ENCODE data around the gene TNIK.

Gene TNIK

GRCh38 chr3:171459942-171460724 is at the start of gene TNIK:
TNIK (minus strand) TSS chr3:171460405; CDS start chr3:171460063, 342 bp downstream.
- peak within 1 kb of the TSS; percentile 83 for H3K4me3 ChIP-seq (ENCODE audit: low read length)
- peak; percentile 38; the same call in 1 of the 2 replicates for TF ChIP-seq CTCF (conservative IDR thresholded peaks at IDR 0.05; ENCODE audit: low read length)

GRCh38 chr3:171508676-171509075 is 48.5 kb upstream of the TNIK start:
- no peak for DNase-seq (ENCODE audit: low read depth)
- TF ChIP-seq CTCF (conservative IDR thresholded peaks at IDR 0.05; ENCODE audit: low read length) = no peak
- H3K4me3 ChIP-seq (ENCODE audit: low read length) = no peak overlapping the region

More at GRCh38 chr3:171459942-171460724, at the start of gene TNIK:
- DNase-seq (ENCODE audit: low read depth) = peak; percentile 77

DNA sequence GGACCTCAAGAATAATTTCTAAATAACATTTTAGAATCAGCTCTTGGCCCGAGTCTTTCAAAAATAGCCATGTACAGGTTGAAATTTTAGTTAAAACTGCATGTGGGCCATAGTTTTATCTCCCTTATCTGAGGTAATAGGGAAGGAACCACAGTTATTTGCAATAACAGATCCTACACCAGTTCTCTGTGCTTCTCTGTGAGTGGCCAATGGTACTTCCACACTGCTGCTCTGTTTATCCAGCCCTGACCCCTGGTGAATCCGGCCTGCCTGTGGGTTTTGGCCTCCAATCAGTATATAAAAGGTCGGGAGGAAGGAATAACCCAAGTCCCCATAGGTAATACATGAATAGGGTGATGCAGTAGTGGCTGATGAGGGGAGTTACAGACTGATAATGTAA is 48.0 kb upstream of the TNIK start:
- TF ChIP-seq CTCF (conservative IDR thresholded peaks at IDR 0.05; ENCODE audit: low read length) = no peak
- no peak for DNase-seq (ENCODE audit: low read depth)
- no peak overlapping the region for H3K4me3 ChIP-seq (ENCODE audit: low read length)

GRCh38 chr3:171506743-171507319 is 46.6 kb upstream of the TNIK start:
- H3K4me3 ChIP-seq (ENCODE audit: low read length) = no peak overlapping the region
- no peak for DNase-seq (ENCODE audit: low read depth)
- TF ChIP-seq CTCF (conservative IDR thresholded peaks at IDR 0.05; ENCODE audit: low read length) = no peak

DNA sequence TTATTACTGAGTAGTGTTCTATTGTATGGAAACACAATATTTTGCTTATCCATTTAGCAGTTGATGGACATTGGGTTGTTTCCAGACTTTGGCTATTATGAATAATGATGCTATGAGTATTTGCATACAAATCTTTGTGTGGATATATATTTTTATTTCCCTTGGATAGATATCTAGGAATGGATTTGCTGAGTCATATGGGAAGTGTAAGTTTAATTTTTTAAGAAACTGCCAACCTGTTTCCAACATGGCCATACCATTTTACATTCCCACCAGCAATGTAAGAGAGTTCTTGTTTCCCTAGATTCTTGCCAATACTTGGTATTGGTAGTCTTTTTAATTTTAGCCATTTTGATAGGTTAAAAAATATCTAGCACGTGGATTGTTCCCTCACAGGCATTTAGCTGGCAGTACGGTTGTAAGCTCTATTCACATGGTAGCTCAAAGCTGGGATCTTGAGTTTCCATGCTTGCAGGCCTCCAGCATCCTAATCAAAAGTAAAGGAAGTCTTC is 45.7 kb upstream of the TNIK start:
- H3K4me3 ChIP-seq (ENCODE audit: low read length) = no peak overlapping the region
- no peak for TF ChIP-seq CTCF (conservative IDR thresholded peaks at IDR 0.05; ENCODE audit: low read length)
- DNase-seq (ENCODE audit: low read depth) = no peak

- DNase-seq (ENCODE audit: low read depth) = no peak
- H3K4me3 ChIP-seq (ENCODE audit: low read length) = no peak overlapping the region
- no peak for TF ChIP-seq CTCF (conservative IDR thresholded peaks at IDR 0.05; ENCODE audit: low read length)
Measured at GRCh38 chr3:171504376-171504775, 44.2 kb upstream of the TNIK start.

GRCh38 chr3:171503817-171504216 is 43.6 kb upstream of the TNIK start:
- H3K4me3 ChIP-seq (ENCODE audit: low read length) = no peak overlapping the region
- no peak for DNase-seq (ENCODE audit: low read depth)
- TF ChIP-seq CTCF (conservative IDR thresholded peaks at IDR 0.05; ENCODE audit: low read length) = no peak
